GM18499 (cell line): ENCODE data around the gene SPAG7.

Experiments used
- ATAC-seq: cut with Tn5 transposase; IDR thresholded peaks from one replicate; pipeline ENCODE4 v1.9.1; 2021; ENCODE audit warnings: moderate number of reproducible peaks; ENCODE audit not compliant: insufficient read depth, unreplicated experiment

The SPAG7 gene

DNA sequence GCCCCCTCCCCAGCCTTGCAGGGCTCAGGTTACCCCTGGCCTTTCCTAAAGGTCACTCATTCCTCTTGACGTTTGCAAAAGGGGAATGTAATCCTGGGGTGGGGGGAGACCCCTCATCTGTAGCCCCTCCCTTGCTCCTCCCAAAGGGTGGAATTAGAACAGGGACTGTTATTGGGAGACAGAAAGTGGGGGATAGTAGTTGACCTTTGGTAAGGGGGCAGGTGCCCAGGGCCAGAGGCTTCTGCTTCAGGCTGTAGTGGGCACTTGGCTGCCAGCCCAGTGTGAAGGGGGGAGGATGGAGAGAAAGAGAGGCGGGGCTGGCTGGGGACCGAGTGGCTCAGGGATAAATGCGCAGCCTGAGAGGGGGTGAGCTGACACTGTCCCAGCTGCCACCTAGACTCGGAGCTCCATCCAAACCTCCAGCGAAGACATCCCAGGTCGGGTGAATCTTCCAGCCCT is 16.8 kb downstream of the SPAG7 start, which contains the start of gene ENO3:
Gene ENO3, plus strand, starts transcription at position 374 of the 459 bp plus-strand sequence. CDS start 711 bp downstream, outside the sequence.
- no peak for ATAC-seq

- no peak for ATAC-seq
These were observed 17.4 kb downstream of the SPAG7 start for GRCh38 chr17:4950075-4950745.

- no peak for ATAC-seq
These were observed 18.1 kb downstream of the SPAG7 start for GRCh38 chr17:4949321-4950074.

GRCh38 chr17:4948931-4949320 is 18.7 kb downstream of the SPAG7 start:
- no peak for ATAC-seq

DNA sequence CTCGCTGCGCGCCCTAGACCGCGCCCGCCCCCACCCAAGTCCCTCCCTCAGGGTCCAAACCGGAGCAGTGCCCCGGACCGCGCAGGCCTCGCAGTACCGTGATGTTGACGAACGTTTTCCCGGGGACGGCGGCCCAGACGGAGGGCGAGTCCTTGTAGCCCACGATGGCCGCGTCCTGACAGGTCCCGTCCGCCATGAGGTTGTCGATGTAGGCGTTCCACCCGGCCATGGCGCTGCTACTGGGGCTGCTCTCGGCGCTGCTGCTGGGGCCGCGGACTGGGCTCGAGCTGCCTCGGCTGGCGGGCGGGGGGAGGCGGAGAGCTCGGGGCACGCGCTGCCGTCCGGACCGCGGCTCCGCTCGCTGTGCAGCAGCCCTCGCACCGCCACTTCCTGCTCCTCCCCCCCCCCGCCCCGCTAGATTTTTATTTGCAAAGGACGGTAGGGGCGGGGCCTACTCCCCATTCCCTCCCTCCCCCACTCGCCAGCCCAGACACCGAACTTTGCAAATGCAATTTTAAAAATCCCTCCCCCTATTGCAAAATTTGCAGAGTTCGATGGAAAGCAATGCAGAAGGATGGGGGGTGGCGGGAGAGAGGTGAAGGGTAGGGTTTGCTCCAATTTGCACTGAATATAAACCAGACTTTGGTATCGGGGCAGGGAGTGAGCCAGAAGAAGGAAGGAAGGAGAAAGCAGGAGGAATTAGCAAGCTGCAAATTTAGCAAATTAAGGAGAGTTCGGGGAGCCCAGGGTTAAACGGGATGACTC is 19.3 kb downstream of the SPAG7 start, which contains the start of gene PFN1:
Gene PFN1, minus strand, starts transcription at position 365 of the 765 bp plus-strand sequence. Its CDS starts 136 bp downstream, at position 229.
- ATAC-seq, result no peak

GRCh38 chr17:4947411-4948165 is 20.0 kb downstream of the SPAG7 start:
- ATAC-seq, result no peak

GRCh38 chr17:4947010-4947410 is 20.6 kb downstream of the SPAG7 start:
- no peak for ATAC-seq

GRCh38 chr17:4946312-4946976 is 21.2 kb downstream of the SPAG7 start:
- ATAC-seq, result no peak

- no peak for ATAC-seq
These were observed 21.7 kb downstream of the SPAG7 start for GRCh38 chr17:4945944-4946280.

DNA sequence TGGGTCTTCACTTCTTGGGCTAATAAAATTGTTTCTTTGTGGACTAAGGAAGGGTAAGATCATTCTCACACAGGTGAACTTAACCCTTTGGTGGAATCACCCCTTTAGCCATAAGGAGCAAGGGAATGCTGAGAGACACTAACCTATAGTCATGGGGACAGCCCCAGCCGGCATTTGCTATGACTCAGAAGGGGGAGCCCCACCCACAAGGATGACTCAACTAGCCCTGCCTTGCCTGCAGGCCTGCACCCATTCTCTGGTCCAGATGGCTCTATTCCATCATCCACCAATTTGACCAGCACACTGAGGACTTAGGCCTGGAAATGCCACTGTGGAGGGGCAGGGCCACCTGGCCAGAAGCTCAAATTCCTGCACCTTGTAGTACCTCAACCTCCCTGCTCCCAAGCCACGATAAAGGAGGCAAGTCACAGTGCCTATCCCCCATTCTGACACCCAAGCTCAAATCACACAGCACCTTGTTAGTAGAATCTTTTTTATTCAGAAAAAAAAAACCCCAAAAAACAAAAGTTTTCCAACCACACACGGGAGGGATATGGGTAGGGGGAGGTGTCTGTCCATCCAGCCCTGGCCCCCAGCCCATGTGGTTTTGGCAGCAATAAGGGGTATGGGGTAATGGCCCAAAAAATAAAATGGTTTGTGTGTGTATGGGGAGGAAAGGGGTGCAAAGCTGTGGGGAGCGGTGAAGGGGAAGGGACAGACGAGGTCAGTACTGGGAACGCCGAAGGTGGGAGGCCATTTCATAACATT is 22.3 kb downstream of the SPAG7 start:
- no peak for ATAC-seq

- no peak for ATAC-seq
These were observed 23.0 kb downstream of the SPAG7 start for GRCh38 chr17:4944554-4945175.

DNA sequence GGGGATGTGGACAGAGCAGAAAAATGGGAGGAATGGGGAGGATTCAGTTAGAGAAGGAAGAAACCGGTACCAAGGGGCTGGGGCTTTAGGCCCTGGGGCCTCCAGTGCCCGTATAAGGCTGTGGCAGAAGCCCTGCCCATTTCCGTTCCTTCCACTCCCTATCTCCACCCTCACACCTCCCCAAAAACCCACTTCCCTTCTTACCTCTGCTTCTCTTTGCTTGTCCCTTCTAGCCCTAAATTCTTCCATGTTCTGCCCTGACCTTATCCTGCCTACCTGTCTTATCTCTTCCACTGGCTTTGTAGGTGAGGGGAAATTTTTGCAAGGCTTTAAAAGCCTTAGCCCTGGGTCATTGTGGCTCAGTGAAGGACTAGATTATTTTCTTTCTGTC is 23.5 kb downstream of the SPAG7 start:
- ATAC-seq, result no peak

DNA sequence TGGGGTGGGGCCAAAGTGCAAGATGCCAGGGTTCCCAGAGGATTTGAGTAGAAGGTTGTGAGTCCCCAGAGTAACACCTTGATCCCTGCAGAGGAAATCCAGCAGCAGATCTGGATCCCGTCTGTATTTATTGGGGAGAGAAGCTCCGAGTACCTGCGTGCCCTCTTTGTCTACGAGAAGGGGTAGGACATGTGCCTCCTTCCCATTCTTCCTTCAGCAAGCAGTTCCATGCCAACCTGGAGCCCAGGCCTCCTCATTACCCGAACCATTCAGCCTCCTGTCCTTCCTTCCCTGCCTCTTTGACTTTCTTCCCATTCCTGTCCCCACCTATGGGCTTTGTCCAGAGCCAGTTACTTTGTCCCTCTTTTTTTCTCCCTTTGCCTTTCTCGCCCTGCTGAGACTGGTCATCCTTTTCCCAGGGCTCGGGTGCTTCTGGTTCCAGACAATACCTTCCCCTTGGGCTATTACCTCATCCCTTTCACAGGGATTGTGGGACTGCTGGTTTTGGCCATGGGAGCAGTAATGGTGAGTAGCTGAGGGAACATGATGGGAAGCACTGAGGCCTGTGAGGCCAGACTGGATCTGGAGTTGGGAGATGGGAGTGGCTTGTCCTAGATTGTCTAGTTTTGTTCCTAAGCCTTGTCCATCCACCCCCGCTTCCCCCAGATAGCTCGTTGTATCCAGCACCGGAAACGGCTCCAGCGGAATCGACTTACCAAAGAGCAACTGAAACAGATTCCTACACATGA is 24.7 kb downstream of the SPAG7 start:
- ATAC-seq, result no peak

- no peak for ATAC-seq
These were observed 26.4 kb downstream of the SPAG7 start for GRCh38 chr17:4941319-4941610.

GRCh38 chr17:4940555-4941318 is 26.9 kb downstream of the SPAG7 start:
- no peak for ATAC-seq

DNA sequence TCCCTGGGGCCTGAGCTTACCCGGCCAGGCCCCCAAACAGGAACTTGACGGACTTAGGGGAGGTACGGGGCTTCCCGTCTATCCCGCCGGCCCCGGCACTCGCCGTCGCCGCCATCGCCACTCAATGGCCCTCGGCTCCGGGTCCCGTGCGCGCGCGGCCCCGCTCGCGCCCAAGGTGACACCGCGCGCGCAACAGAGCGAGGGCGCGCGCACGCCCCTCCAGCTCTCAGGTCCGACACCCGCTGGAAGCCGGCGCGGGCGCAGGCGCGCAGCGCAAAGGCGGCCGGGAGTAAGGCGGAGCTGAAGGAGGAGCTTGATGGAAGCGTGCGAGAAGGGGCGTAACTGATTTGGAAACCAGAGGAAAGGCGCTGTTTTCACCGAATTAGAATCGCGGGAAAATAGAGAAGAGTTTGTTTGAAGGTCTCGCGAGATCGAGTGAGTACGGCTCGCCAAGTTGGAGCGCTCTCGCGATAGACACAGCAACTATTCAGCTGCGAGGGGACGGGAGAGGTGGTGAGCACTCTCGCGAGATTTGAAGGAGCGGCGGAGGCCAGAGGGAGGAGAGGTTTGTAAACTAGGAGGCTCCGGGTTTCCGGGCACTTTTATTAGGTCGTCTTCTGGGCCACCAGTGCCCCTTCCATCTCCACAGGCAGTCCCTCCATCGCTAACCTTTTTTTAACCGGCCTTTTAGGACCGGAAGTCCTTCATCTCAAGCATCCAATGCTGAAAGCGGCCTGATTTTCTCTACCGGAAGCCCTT is 27.6 kb downstream of the SPAG7 start, which contains the start of the genes RNF167 and SLC25A11:
Gene RNF167, plus strand, starts transcription at position 473 of the 759 bp plus-strand sequence. CDS start 642 bp downstream, outside the sequence.
Gene SLC25A11, minus strand, starts transcription at position 251 of the 759 bp plus-strand sequence. Its CDS starts 136 bp downstream, at position 115.
- peak; percentile 61 for ATAC-seq

DNA sequence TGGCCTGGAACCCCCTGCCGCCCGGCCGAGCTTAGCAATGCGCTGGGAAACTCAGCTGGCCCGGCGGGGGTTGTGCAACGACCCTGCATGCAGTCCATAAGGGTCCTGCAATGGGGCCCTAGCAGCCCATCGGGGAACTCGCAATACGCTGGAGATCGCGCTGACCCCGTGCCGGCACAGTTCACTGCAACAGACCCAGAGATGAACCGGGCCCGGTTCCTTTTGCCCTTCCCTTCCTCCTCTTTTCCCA is 28.1 kb downstream of the SPAG7 start:
- ATAC-seq, result no peak
